ENCODE data around the gene PHACTR1.

PHACTR1 gene

DNA sequence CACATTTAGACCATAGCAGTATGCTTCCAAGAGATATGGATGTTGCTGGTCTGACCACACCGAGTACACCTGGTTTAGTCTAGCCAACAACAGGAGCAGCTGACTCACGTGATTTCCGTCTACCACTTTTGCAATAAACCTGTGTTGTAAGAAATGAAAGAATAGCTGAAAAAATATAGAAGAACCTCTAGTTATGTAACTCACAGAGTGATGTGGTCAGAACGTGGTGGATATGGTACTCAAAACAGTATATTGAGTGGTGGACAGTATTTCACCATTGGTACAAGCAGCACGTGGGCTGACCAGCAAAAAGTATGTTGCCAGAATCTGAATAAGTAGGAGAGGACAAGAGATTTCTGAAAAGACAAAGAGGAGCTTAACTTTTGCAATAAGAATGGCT, 384.8 kb downstream of the PHACTR1 start:
- no peak for TF ChIP-seq TAF1 (IDR thresholded peaks at IDR 0.05; ENCODE audit: low read depth)
- no peak for TF ChIP-seq CEBPB (IDR thresholded peaks at IDR 0.05)
- TF ChIP-seq NFIC (IDR thresholded peaks at IDR 0.05): no peak
- no peak for TF ChIP-seq RAD21 (IDR thresholded peaks at IDR 0.05; ENCODE audit: low read depth)
- TF ChIP-seq, protein P1, sequence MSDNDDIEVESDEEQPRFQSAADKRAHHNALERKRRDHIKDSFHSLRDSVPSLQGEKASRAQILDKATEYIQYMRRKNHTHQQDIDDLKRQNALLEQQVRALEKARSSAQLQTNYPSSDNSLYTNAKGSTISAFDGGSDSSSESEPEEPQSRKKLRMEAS (IDR thresholded peaks at IDR 0.05): no peak
- TF ChIP-seq TEAD4 (IDR thresholded peaks at IDR 0.05): no peak
- TF ChIP-seq TCF12 (IDR thresholded peaks at IDR 0.05; ENCODE audit: low read depth): no peak
- TF ChIP-seq ZBTB7A (IDR thresholded peaks at IDR 0.05; ENCODE audit: low read depth): no peak
- TF ChIP-seq YY1 (IDR thresholded peaks at IDR 0.05; ENCODE audit: low read depth): no peak
- no peak for TF ChIP-seq EGR1 (IDR thresholded peaks at IDR 0.05)
- no peak for TF ChIP-seq EP300 (IDR thresholded peaks at IDR 0.05; ENCODE audit: borderline replicate concordance)
- TF ChIP-seq CREB1 (IDR thresholded peaks at IDR 0.05; ENCODE audit: low read depth): no peak
- no peak for TF ChIP-seq FOXM1 (IDR thresholded peaks at IDR 0.05; ENCODE audit: borderline replicate concordance, low read depth)
- TF ChIP-seq, protein P2, sequence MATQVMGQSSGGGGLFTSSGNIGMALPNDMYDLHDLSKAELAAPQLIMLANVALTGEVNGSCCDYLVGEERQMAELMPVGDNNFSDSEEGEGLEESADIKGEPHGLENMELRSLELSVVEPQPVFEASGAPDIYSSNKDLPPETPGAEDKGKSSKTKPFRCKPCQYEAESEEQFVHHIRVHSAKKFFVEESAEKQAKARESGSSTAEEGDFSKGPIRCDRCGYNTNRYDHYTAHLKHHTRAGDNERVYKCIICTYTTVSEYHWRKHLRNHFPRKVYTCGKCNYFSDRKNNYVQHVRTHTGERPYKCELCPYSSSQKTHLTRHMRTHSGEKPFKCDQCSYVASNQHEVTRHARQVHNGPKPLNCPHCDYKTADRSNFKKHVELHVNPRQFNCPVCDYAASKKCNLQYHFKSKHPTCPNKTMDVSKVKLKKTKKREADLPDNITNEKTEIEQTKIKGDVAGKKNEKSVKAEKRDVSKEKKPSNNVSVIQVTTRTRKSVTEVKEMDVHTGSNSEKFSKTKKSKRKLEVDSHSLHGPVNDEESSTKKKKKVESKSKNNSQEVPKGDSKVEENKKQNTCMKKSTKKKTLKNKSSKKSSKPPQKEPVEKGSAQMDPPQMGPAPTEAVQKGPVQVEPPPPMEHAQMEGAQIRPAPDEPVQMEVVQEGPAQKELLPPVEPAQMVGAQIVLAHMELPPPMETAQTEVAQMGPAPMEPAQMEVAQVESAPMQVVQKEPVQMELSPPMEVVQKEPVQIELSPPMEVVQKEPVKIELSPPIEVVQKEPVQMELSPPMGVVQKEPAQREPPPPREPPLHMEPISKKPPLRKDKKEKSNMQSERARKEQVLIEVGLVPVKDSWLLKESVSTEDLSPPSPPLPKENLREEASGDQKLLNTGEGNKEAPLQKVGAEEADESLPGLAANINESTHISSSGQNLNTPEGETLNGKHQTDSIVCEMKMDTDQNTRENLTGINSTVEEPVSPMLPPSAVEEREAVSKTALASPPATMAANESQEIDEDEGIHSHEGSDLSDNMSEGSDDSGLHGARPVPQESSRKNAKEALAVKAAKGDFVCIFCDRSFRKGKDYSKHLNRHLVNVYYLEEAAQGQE (IDR thresholded peaks at IDR 0.05; ENCODE audit: low read depth): no peak

DNA sequence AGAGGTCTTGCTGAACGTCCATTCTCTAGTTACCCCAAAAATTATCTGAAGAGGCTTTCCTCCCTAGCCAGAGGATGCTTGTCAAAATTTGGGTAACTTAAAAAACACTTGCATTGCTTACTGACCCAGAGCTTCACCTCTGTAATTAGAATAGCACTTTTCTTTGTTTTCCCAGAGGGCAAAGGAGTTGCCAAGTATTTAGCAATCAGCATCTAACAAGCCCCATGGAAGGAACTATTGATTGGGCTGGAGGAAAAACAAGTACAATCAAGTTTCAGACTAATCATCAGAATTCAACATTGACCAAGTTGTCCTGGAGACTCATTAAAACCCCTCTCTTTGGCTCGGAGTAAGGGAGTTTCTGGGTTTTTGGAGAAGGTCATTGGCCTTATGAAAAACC, 385.4 kb downstream of the PHACTR1 start:
- TF ChIP-seq CEBPB (IDR thresholded peaks at IDR 0.05) (no peak), TEAD4 (IDR thresholded peaks at IDR 0.05) (no peak), NFIC (IDR thresholded peaks at IDR 0.05) (no peak), FOXM1 (IDR thresholded peaks at IDR 0.05; ENCODE audit: borderline replicate concordance, low read depth) (no peak), CREB1 (IDR thresholded peaks at IDR 0.05; ENCODE audit: low read depth) (no peak), ZBTB7A (IDR thresholded peaks at IDR 0.05; ENCODE audit: low read depth) (no peak), TAF1 (IDR thresholded peaks at IDR 0.05; ENCODE audit: low read depth) (no peak), EP300 (IDR thresholded peaks at IDR 0.05; ENCODE audit: borderline replicate concordance) (no peak), YY1 (IDR thresholded peaks at IDR 0.05; ENCODE audit: low read depth) (no peak), EGR1 (IDR thresholded peaks at IDR 0.05) (no peak), TCF12 (IDR thresholded peaks at IDR 0.05; ENCODE audit: low read depth) (no peak), RAD21 (IDR thresholded peaks at IDR 0.05; ENCODE audit: low read depth) (no peak)
- TF ChIP-seq, protein P1 (IDR thresholded peaks at IDR 0.05): no peak
- TF ChIP-seq, protein P2 (IDR thresholded peaks at IDR 0.05; ENCODE audit: low read depth): no peak
- TF ChIP-seq, protein P3, sequence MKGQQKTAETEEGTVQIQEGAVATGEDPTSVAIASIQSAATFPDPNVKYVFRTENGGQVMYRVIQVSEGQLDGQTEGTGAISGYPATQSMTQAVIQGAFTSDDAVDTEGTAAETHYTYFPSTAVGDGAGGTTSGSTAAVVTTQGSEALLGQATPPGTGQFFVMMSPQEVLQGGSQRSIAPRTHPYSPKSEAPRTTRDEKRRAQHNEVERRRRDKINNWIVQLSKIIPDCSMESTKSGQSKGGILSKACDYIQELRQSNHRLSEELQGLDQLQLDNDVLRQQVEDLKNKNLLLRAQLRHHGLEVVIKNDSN (IDR thresholded peaks at IDR 0.05): no peak

DNA sequence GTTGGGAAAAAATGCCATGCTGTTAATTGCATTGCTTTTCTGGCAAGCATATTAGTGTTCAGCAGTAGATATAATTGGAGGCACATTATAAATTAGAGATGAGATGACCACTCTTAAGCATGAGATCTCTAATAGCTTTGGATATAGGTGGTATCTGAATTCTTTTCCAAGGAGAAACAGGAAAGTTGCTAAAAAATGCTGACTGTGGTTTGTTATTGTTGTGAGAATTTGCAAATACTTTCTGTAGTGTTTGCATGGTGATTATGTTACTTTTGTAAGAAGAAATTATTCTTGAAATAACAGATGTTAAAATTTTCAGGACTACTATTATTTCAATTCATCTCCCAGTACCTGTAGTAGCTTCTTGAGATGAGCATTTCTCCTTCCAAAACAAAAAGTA, 386.6 kb downstream of the PHACTR1 start:
- TF ChIP-seq CEBPB (IDR thresholded peaks at IDR 0.05) (no peak), EGR1 (IDR thresholded peaks at IDR 0.05) (no peak)

DNA sequence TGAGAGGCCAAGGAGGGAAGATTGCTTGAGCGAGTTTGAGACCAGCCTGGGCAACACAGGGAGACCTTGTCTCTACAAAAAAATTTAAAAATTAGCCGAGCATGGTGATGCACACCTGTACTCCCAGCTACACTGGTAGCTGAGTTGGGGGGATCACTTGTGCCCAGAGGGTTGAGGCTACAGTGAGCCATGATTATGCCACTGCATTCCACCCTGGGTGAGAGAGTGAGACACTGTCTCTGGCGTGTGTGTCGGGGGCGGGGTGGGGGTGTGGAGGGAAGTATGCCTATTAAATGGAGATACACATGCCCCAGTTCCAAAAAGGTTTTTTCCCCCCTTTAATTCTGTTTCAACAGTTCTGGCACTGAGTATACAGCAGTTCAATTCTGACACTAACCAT, 388.6 kb downstream of the PHACTR1 start:
- TF ChIP-seq FOXM1 (IDR thresholded peaks at IDR 0.05; ENCODE audit: borderline replicate concordance, low read depth) (no peak), NFIC (IDR thresholded peaks at IDR 0.05) (no peak), RAD21 (IDR thresholded peaks at IDR 0.05; ENCODE audit: low read depth) (no peak), TAF1 (IDR thresholded peaks at IDR 0.05; ENCODE audit: low read depth) (no peak), TCF12 (IDR thresholded peaks at IDR 0.05; ENCODE audit: low read depth) (no peak), CEBPB (IDR thresholded peaks at IDR 0.05) (no peak), TEAD4 (IDR thresholded peaks at IDR 0.05) (no peak), CREB1 (IDR thresholded peaks at IDR 0.05; ENCODE audit: low read depth) (no peak), EP300 (IDR thresholded peaks at IDR 0.05; ENCODE audit: borderline replicate concordance) (no peak), YY1 (IDR thresholded peaks at IDR 0.05; ENCODE audit: low read depth) (no peak), EGR1 (IDR thresholded peaks at IDR 0.05) (no peak), ZBTB7A (IDR thresholded peaks at IDR 0.05; ENCODE audit: low read depth) (no peak)
- TF ChIP-seq, protein P1 (IDR thresholded peaks at IDR 0.05): no peak
- TF ChIP-seq, protein P3 (IDR thresholded peaks at IDR 0.05): no peak
- TF ChIP-seq, protein P2 (IDR thresholded peaks at IDR 0.05; ENCODE audit: low read depth): no peak

Data from Ishikawa (cell line).